Right lobe of liver (tissue), 4 donors: ENCODE measurements around the gene CNTNAP5.

Experiments used
- CTCF ChIP-seq, 4 donors: fragments of 200-600 bp in 3 of 4; fragments of 450-650 bp in 1 of 4; IDR thresholded peaks; one replicate each; pipeline versions ENCODE4 v1.5.1 to v1.8.0; 2016 to 2022; ENCODE audit warnings: antibody characterized with exemption in 4 of 4, mild to moderate bottlenecking in 2 of 4
- POLR2A ChIP-seq: fragments of 450-650 bp; IDR thresholded peaks from one replicate; pipeline ENCODE4 v1.6.1; 2017; ENCODE audit warnings: antibody characterized with exemption, mild to moderate bottlenecking
- donor health status: DM: no; HTN: no; CAD: no.
- donor health status: DM: no; HTN: no; CAD: no.
- donor health status: DM: no; HTN: yes; CAD: no.

- TF ChIP-seq CTCF (IDR thresholded peaks at IDR 0.05) (no peak), POLR2A (no peak)
Measured at GRCh38 chr2:124832521-124832920, 807.4 kb downstream of the CNTNAP5 start.
